UCSD-AML1 (cell line): ENCODE data around the gene MSMO1.
"Not testable (repeated sequence)": the region's sequence is repeated elsewhere in the genome, so short reads cannot be mapped to it uniquely, and the experiment has no call there.

Experiments
- DNase-seq: peaks from one replicate; lab custom pipeline; 2025; ENCODE audit not compliant: unreplicated experiment; lab: John Stamatoyannopoulos, UW

MSMO1 gene

DNA sequence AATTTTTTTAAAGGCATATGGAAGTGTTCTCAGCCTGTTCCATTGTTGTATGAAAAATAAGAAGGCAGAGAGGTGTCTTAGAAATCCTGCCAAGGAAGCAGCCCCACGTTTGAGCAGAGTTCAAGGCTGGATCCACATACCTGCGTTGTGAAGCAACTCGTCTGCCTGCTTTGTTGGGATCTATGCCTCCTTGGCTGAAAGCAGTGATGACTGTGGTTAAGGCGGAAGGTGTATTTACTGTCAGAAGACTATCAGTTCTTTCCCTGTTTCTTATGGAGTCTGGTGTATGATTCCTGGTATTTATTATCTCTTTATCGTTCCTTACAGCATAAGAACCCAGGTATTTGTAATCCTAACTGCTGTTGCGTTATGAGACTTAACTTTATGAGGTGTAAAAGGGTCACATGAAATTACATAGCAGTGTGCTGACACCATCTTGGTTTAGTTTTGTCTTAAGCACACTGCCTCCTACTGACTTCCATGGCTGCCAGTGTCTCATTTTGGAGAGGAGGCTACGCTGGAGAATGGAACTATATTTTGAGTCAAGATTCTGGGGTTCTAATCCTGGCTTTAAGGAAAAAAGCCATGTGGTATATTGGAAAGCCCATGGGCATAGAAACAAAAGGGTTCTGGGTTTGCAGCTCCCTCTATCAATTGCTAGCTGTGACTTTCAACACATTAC, 3.1 kb upstream of the MSMO1 start:
- no peak for DNase-seq

DNA sequence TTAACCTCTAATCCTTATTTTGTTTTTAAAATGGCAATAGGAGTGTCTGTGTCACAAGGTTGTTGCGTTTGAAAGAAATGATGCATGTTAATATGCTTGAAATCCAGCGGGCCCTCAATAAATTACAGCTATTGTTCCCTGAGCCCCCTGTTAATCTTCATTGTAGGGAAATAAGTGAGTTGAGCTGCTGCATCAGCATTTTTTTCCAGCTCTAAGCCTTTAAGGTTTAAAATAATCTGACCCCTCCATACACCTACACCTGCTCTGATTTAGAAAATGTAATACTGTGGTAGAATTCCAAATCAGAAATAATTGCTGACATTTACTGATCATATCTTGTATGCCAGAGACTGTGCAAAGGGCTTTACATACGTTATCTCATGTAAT, 2.6 kb upstream of the MSMO1 start:
- no peak for DNase-seq

DNA sequence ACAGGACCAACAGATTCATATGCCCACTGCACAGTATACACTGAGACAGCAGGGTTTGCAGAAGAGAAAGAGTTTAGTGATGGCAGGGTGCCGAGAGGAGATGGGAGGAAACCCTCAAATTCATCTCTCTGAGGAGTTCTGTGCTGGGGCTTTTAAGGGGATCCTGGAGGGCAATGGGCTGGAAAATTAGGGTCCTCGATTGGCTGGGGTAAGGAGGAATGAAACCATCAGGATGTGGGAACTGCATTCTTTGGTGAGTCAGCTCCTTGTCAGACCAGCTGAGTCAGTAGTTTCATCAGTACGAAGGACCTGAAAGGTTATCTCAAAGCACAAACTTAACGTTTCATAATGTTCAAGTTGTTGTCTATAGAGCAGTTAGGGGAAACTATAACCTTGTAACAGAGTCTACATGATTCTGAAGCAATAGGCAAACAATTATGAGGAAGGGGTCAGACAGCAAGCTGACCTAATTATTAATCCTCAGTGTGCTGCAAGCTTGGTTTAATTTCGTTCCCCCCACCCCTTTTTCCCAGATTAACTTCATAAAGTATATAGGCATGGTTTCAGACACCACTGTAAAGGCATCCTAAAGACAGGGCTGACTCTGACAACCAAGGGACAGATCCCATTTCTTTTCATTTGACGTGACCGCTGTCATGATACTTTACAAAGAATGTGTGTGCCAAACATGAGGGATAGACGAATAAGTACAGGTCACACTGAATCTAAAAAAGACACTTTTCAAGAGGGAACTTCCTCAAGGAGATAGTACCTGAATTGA, 1.5 kb upstream of the MSMO1 start:
- DNase-seq: peak; percentile 19

DNA sequence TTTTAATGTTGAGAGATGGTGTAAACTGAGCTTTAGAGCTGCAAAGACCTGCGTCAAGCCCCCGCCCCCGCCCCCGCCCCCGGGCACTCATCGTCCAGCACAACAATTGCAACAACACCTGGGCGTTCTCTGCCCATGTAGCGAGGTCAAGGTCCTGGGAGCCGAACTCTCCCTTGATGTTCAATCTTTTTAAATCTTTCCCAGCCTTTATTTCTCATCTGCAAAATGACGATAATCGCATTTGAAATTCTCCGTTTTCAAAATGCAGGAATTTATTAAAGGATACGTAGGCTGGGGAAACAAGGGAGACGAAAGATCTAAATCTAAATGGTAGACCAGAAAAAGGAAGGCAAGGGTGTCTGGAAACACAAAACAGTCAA, 648 bp upstream of the MSMO1 start:
- peak; percentile 28 for DNase-seq

DNA sequence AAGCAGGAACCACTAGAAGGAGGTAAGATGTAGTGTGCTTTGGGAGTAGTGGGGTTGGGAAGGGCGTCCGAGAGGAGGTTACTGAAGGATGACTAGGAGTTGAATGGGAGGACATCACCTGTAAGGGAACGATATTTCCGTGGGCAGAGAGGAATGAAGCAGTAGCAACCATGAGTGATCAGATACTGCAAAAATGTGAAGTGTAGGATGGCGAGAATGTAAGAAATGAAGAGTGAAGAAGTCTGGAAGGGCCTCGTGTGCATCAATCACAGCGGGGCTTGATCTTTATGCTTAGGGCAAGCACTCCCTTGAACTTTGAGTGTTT, 594 bp downstream of the MSMO1 start:
- no peak for DNase-seq

DNA sequence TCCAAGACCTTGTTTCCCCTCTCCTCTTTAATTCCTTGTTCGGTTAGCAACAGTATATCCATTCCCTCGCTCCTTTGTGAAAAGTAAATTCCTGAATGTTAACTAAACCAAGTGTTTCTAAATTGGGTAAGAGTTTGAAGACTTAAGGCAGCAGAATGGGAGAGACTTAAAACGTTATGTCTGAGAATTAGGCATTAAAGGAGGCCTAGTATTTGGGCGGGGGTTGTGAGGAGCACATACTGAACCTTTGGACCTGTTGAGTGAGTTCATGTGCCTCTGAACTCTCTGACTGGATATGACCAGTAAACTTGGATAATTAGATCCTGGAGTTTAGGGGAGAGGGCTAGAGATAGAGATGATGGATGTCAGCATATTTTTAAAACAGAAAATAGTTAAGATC, 1.2 kb downstream of the MSMO1 start:
- no peak for DNase-seq

DNA sequence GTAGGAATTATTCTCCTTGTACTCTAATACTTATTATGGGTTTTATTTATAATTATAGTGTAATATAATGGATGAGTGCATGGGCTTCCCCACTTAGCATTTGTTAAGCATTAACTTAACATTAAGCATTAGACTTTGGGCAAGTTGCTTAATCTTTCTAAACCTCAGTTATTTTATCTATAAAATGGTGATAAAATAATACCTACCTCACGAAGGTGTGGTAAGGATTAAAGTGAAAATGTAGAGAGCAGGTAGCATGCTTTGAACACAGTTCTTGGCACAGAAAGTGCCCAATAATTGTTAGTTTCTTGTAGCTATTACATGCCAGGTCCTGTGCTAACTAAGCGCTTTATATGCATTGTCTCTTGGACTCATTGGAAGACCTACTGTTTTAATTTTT, 2.6 kb downstream of the MSMO1 start:
- no peak for DNase-seq

DNA sequence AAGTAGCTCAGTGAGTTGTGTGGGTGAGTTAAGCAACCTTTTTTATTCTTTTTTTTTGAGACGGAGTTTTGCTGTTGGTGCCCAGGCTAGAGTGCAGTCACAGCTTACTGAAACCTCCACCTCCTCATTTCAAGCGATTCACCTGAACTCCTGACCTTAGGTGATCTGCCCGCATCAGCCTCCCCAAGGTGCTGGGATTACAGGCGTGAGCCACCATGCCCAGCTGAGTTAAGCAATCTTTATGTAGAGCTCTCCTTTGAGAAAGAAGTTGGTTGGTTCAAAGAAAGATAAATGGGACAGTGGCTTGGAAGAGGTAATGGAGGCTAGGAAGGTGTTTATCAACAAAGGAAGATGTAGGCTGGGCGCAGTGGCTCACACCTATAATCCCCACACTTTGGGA, 3.2 kb downstream of the MSMO1 start:
- DNase-seq: no peak

DNA sequence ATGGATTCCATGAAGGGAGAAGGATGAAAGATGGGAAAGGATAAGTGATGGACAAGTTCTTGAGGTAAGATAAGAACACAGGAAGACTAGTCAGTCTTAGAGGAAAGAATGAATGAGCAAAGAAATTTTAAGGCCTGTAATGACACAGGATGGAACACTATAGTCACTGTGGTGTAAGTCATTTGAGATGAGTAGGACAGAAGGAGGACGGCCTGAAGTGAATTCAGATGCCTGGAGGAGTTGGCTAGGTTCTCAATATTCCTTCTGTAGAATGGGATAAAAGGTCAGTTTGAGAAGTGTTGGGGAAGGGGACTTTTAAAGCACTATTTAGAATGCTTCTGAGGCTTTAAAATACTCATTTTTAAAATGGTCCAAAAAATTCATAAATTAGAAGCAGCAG, 3.9 kb downstream of the MSMO1 start:
- no peak for DNase-seq

DNA sequence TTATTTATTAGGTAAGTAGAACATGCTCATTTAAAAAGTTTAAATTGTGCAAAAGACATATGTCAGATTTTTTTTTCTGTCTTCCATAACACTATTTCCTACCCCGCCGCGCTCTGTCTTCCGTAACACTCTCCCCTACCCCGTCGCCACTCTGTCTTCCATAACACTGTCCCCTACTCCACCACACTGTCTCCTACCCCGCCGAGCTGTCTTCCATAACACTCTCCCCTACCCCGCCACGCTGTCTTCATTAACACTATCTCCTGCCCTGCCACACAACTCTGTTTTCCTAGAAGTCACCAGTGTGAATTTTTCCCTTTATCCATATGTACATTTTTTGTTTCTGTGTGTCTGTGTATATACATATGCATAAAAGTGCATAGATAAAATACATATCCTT, 4.4 kb downstream of the MSMO1 start:
- DNase-seq: no peak

DNA sequence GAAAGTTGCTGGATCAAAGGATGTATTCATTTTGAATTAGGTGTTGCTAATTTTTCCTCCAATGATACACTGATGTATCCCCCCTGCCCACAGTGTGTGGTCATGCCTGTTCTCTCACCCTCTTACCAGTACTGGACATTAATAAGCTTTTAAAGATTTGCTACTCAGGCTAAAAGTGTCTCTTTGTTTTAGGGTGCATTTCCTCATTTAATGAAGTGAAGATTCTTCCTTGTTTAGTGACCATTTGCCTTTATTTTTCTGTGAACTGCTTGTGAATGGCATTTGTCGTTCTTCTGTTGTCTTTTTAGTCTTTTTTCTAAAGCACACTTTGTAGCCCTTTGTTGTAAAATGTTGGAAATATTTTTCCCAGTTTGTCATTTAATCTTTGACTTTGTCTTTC, 5.0 kb downstream of the MSMO1 start:
- DNase-seq: no peak

DNA sequence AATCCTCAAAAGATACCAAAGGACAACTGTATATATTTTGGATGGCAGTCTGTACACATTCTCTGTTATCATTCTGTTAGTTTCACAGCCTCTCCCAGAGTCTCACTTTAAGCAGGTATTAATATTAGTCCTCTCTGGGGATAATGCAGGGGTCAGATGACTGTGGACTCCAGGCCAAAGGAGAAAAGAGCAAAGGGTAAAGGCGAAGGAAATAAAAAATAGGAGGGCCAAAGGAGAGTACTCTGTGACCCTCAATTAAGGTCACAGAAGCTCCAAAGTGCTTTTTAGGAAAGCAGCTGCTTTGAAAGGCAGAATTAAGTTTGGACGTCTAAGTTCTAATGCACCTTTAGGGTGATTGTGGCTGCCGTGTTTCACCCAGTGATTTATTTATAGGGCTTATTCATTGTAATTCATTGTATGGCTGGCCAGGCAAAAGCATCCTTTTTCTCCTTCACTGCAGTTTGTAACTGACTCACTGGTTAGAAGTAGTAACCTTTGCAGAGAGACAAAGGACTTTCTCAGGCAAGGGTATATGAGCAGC, 7.8 kb downstream of the MSMO1 start:
- DNase-seq: no peak

DNA sequence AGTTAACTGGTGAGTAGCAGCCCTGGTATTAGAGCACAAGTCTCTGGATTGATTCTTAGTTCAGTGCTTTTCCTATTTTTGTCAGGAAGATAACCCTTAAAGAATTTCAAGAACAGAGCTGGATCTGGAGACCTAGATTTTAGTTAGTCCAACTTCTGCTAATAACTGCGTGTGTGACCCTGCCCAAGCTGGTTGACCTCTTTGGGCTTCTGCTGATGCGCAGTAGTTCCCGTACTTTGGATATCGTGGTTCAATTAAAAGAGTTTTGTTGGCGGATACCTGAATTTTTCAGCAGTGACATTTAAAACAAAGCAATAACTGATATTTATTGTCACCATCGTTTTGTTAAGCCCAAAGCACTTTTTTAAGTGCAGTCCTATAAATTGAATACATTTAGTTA, 9.3 kb downstream of the MSMO1 start:
- DNase-seq: no peak

DNA sequence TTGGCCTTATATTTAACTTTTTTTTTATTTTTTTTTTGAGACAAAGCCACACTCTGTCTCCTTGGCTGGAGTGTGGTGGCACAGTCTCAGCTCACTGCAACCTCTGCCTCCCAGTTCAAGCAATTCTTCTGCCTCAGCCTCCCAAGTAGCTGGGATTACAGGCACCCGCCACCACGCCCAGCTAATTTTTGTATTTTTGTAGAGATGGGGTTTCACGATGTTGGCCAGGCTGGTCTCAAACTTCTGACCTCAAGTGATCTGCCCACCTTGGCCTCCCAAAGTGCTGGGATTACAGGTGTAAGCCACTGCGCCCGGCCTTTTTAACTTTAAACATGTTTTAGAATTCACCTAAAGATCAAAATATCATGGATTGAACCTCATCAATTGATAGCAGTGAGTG, 14.9 kb downstream of the MSMO1 start:
- DNase-seq: not testable (repeated sequence)

DNA sequence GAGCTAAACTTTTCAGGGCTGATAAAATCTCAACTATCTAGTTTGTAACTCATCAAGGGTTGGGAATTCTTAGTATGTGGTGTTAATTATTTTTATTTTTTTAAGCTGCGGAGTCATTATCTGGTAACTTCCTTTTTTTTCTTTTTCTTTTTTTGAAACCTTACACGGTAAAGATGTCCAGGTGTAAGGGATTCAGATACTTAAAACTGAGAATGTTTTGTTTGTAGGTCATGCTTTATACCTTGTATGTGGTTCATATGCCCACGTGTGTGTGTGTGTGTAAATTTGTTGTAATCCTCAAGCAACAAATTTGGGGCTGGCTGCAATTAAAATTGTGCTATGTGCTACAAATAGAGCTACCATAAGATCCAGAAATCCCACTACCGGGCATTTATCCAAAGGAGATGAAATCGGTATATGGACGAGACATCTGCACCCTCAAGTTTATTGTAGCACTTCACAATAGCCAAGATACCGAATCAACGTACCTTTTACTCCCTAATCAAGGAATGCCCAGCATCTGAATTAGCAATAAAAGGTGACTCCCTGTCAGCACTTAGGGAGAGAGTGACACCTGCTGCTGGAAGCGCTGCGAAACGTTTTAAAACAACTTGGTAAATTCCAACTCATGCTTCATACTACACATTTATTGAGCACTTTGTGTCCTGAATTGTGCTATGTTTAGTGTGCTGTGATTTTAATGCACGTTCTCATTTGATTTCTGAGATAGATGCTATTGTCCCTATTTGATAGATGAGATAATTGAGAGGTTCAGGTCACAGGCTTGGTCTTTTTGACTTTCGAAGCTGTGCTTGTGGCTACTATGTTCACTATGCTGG, 16.1 kb downstream of the MSMO1 start:
- DNase-seq: peak; percentile 18

DNA sequence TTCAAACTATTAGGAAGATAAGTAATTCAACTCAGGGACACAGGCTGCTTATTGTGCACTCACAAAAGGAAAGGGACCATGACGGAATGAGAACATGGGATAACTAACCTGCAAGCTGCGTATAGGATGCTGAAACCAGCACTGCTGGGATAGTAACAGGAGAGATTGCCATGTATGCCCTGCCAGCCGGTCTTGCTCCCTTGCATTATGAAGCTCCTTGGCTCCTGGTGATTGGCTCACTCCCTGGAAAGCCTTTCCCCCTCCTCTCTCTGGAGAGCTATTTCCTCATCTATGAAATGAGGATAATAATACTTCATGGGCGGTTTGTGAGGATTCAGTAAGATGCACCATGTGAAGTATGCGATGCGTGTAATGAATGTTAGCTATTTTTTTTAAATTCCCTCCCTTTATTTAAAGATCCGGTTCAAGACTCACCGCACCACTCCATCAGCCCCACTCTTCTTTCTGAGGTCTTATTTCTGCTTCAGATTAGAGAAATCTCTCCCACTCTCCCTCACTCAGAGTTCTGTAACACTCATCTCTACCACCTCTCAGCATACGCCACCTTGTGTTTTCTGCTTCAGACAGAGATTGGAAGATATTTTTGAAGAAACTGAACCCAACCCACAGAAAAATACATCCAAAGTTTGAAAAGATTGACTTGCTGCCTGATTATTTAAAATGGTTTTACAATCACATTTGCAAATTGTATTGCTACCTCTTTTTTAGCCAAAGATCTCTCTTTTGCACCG, 18.4 kb downstream of the MSMO1 start:
- no peak for DNase-seq

DNA sequence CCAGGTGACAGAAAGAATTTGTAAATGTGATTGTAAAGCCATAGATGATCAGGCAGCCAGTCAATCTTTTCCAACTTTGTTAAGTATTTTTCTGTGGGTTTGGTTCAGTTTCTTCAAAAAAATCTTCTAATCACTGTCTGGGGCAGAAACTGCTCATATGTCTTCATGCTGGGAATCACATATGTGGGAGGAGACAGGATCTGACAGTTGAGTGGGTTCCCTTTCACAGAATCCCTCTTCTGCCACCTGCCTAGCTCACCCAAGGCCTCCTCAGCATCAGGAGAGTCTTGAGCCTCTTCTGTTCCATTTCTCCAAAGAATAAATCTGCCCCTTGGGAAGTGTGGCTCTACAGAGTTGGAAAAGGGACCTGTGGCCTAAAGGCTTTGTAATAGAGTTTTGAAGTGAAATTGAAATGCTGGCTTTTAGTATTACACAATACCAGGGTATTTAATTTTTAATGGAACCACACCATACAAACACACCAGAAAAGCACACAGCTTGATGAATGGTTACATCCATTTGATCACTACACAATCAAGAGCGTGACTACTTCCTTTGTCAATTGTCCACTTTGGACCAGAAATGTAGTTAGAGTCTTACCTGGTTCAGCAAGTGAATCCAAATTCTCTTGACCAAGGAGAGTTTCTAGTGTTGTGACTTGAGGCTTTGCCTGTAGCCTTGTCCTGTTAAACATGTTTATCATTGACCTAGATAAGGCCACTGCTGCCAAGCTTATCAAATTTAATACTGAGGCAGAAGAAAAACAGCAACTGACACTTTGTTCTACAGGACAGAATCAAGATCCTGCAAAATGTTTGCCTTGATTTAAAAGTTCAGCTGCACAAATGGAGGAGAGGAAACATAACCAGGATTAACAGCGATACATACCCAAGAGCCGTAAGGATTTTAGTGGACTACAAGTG, 20.4 kb downstream of the MSMO1 start:
- no peak for DNase-seq

DNA sequence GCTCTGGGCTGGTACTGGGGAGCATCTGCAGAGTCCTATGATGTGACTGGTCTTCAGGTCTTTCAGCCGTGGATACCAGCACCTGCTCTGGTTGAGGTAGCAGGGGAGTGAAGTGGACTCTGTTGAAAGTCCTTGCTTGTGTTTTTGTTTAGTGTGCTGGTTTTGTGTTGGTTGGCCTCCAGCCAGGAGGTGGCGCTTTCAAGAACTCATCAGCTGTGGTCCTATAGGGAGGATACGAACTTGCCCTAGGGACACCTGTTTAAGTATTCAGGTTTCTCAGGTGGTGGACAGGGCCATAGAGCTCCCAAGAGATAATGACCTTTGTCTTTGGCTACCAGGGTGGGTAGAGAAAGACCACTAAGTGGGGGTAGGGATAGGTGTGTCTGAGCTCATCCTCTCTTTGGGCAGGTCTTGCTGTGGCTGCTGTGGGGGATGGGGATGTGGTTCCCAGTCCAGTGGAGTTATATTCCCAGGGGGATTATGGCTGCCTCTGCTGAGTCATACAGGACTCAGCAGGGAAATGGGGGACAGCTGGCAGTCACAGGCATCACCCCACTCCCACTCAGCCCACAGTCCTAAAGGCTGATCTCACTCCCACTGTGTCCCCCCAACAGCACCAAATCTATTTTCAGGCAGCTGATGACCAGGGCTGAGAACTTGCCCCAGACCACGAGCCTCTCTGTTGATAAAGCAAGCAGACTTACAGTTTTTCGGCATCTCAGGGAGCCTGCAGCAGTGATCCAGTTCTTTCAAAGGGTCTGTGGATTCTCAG, 24.1 kb downstream of the MSMO1 start:
- DNase-seq: no peak

DNA sequence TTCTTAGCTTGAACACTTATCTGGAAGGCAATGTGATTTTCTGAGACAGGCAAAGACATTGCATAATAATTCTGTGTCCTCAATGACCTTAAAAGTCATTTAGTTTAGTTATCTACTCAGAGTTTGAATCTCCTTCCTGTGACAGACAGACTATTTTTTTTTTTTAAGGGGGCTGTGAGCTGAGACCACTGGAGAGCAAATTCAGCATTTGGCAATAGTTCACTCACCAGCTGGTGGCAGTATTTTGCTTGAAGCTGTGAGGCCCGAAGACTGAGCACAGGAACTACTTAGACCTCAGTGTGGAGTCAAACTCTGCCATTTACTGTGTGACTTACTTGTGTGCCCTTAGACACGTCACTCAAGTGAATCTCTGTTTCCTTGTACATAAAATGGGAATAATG, 28.4 kb downstream of the MSMO1 start:
- DNase-seq: no peak
